Dedifferentiated amniotic fluid mesenchymal stem cell (primary cell): ENCODE results near the gene NXNL2.

Experiments
- DNase-seq: peaks from one replicate; pipeline ENCODE4 v3.0.0-alpha.2; 2016; ENCODE audit errors: extremely low spot score

The NXNL2 gene

DNA sequence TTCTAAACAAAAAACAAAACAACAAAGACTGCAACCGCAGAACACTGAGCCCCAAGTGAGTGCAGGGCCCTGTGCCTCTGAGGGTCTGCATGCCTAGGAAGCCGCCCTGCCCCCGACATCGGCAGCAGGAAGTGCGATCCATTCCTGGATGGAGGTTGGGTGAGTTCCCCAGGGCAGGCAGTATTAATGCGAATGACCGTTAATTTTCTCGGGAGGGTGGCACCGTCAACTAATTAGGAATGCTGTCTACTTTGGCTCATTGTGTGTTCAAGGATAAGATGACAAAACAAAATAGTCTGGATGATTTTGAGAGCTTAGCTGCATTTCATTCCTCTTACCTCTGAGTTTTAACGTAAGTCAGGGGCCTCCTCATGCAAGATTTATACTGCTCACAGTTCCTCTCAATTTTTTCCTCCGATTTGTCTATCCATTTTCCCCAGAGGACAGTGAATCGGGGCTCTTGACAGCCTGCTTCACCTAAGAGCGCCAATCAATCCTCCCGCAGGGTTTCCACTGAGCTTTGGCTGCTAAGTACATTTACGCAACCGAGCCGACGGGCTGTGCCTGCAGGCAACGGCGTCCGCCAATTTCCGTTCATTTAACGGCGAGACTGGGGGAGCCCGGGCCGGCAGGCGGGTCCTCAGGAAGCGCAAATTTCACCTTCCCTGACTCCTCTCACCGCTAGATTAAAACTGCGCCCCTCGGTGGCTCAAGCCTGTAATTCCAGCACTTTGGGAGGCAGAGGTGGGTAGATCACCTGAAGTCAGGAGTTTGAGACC lies 2.9 kb upstream of the NXNL2 start:
- DNase-seq: no peak

DNA sequence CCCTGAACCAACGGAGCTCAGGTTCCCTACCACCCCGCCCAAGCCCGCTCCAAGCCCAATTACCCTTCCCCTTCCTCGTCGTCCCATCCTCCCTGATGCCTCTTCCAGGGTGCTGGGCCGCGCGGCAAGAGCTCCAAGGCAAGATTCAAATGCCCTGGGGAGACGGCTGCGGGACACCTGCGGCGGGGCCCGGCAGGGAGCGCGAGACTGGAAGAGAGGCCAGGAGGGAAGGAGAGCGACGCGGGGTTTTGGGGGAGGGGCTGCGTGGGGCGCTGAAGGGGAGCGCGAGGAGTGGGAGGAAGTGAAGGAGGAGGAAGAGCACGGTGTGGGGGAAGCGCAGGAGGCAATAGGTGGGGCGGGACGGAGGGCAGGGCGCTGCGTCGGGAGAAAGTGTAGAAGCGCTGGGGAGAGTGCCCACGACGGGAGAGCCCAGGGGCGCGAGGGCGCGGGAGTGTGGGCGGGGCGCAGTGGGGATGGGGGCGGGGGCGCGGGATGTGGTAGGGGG lies 975 bp upstream of the NXNL2 start:
- no peak for DNase-seq

DNA sequence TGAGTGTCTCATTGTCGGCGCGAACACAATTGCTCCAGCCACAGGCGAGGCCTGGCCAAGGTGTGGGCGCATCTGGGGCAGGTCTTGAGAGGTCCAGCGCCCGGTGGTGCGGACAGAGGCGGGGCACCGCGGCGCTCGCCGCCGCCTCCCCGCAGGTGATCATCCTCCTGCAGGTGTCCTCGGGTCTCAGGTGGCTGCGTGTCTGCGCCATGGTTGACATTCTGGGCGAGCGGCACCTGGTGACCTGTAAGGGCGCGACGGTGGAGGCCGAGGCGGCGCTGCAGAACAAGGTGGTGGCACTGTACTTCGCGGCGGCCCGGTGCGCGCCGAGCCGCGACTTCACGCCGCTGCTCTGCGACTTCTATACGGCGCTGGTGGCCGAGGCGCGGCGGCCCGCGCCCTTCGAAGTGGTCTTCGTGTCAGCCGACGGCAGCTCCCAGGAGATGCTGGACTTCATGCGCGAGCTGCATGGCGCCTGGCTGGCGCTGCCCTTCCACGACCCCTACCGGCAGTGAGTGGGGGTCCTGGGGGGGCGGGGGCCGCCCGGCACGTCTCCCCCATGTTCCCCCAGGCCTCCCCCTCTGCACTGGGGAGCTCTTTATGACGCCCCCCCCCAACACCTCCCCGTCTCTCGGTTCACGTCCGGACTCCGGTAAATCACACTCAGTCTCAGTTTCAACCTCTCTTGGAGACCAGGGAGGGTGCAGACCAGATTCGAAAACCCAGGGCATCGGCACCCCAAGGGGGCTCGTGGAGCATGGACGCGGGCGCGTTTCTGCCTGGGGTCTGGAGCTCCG lies 446 bp downstream of the NXNL2 start:
- no peak for DNase-seq

DNA sequence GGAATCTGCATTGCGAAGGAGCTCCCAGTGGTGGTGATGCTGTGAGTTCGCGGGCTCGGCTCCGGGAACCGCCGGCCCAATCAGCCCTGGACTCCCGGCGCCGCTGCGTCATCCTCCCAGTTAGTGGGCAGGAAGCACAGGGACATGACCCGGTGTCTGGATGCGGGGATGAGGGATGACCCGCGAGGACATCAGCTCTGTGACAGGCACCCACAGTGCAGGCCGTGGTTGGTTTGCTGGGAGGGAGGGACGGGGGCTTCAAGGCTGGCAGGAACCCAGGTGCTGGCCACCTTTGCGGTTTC lies 996 bp downstream of the NXNL2 start:
- no peak for DNase-seq

DNA sequence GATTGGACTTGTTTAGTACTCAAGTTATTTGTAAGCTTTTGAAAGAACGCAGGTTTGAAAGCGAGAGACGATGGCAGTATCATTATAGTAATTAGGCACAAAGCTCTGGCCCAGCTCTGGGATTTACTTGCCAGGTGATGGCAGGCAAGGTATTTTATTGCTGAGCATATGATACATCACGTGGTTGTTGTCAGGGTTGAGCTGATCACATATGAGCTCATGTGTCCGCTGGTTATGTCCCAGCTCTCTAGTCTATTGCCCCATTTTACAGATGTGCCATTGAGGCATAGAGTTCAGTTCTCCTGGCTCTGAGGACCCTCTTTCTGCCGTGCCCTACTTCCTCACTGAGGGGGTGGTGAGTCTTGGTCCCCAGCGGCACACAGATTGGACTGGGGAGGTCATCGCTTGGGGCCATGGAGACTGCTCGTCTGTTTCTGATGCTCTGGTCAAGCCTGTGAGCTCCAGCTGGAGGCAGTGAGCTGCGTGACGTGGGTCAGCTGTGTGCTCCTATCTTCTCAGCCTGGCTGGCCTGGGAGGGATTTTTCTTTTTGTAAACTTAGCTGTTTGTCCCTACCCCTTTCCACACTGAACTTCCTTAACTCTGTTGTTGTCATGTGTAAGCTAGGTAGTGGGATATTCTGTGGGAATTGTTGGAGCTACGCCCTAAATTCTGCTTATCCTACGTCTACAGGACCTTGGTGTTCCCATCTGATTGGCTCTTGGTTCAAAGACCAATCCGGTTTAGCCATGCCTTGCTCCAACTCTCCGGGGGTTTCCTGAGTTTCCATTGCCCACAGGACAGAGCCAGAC lies 2.2 kb downstream of the NXNL2 start:
- DNase-seq: no peak

DNA sequence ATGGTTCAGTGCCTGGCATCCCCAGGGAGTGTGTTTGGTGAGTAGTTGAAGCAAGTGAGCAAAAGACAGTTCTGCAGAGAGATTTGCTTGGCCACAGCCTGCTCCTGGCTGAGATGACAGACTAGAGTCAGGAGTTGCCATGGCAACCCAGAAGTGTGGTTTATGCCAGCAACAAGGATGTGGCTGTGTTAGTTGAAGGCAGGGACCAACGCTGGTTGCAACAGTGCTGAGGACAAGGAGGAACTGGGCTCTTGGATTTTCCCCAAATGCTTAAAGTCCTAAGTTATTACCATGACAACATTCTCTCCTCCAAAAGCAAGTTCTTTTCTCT lies 2.7 kb downstream of the NXNL2 start:
- DNase-seq: peak; percentile 85

DNA sequence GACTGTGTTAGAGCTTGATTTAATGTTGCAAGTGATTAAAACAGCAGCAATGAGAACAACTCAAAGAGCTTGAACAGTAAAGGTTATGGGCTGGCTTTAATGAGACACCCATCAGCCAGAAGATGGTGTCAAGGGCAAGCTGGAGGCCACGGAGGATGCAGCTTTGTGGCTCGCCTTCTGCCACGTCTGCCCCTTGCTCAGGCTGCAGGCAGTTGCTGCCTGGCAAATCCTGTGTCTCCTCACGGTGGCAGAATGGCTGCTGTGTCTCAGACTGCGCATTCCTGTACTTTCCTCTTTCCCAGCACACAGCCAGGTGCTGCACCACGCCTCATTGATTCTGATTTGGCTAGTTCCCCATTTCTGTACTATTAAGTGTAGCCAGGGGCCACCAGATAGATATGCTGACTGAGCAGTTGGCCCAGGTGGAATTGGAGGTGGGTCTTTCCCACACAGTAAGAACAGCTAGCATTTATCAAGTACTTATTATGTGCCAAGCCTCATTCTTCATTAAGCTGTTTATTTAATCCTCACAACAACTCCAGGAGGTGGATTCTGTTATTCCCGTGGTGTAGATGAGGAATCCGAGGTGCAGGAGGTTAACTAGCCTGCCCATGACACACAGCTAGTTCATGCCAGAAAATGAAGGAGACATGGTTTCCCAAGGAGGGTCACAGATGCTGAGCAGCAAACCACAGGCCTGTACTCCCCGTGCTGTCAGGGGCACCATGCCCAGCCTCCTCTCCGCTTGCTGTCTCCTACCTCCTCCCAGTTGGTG lies 3.5 kb downstream of the NXNL2 start:
- no peak for DNase-seq

DNA sequence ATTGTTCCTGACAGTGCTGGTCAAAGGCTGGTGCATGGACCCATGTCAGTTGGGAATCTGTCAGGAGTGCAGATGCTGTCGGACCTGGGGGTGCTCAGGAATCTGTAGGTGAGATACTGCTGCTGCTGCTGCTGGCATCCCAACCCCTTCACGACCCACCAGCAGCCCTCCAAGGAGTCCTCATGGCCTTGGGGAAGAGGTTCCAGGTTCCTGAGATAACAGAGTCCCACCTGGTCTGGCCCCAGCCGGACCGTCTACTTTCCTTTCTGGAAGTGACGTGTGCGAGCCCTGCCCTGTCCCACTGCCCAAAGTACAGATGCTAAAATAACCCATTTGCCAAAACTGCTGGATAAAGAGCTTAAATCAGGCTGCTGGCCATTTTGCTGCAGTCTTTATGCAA lies 4.3 kb downstream of the NXNL2 start:
- no peak for DNase-seq

DNA sequence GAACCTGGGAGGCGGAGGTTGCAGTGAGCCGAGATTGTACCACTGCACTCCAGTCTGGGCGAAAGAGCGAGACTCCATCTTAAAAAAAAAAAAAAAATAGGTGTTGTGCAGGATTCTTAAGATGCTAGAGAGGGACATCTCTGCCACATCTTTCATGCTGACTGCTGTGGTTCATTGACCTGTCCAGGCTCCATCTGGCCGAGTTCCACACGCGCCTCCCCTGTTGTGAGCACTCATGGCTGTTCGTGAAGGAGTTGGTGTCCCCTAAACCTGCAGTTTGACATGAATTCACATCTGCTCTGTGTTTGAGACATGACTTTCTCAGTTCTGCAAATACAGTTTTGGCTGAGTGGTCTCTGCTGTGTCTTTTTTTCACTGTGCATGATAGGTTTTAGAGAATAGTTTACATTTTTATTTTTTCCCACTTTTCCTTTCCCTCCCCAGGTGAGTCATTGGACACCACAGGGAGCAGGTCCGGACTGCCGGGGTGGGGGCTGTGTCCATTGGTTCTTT lies 5.3 kb downstream of the NXNL2 start:
- DNase-seq: no peak

DNA sequence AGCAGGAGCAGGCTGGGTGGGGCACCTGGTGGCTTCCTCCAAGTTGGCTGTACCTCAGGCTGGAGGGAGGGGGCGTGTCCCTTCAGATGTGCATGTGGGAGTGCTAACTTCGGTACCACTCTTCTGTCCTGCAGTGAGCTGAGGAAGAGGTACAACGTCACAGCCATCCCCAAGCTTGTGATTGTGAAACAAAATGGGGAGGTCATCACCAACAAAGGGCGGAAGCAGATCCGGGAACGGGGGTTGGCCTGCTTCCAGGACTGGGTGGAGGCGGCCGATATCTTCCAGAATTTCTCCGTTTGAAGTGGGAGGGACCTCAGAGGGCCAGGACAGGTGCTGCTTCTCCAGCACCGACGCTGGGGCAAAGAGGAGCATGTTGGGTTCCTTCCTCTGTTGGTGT lies 9.3 kb downstream of the NXNL2 start:
- DNase-seq: no peak

DNA sequence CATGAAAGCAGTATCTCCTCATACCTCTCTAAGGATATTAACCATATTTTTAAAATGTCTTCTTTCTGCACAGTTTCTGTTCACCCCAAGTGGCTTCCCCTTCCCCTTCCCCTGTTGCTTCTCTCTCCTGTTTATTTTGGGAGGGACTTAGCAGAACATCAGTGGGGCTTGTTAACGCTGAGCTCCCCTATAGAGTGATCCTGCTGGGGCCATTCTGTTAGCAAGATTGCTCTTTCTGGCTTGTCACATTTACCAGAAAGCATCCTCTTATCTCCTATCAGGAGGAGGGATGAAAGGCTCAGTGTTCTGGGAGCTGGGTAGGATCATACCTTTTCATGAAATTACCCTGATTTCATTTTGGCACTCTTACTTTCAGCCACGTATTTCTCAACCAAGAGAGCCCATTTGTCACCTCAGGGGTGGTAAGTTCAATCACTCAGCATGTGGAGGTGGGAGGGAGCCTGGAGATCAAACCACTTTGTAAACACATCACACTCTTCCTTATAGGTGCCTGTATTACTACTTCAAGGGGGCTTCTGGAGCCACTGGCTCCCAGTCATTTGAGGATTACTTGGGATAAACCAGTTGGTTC lies 16.7 kb downstream of the NXNL2 start:
- no peak for DNase-seq

DNA sequence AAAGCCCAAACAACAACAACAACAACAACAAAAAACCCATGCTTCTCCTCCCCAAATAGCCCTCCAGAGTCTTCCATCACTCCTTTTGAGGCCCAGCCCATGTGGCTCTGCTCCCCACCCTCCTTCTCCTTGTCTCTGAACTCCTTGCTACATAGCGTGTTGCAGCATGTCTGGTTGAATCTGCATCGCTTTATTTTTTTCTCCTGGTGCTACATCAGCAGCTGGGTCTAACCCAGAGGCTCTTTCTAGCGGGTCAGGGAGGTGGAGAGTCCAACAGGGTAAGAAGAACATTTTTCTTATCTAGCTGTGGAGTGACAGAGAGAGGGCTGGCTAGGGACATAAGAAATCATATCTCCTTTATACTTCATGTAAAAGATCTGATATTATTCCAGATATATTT lies 18.4 kb downstream of the NXNL2 start:
- no peak for DNase-seq

DNA sequence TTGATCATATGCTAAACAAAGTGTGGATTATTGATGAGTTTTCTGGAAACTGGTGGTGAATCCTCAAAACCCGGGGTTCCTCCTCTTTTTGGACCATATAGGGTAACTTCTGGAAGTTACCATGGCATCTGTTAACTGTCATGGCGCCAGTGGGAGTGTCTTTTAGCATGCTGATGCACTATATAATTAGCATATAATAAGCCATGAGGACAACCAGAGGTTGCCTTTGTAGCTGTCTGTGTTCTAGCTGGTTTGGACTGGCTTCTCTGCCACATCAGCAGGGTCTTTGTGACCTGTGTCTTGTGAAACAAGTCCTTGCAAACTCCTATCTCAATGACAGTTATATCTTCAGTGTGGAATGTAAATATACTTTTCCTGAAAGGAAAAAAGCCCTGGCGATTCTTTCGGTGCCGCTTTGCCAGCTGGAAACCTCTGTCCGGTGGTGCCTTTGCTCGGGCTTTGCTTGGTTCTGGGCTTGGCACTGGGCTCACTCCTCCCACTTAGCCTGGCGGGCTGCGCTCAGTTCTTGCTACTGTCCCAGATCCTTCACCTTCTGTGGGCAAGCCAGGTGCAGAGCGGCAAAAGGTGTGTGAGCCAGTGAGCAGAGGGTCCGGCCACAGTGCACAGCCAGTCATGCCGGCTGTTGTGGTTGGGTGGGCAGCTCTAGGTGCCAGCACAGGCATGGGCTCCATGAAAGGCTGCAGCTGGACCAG lies 20.4 kb downstream of the NXNL2 start:
- DNase-seq: no peak

DNA sequence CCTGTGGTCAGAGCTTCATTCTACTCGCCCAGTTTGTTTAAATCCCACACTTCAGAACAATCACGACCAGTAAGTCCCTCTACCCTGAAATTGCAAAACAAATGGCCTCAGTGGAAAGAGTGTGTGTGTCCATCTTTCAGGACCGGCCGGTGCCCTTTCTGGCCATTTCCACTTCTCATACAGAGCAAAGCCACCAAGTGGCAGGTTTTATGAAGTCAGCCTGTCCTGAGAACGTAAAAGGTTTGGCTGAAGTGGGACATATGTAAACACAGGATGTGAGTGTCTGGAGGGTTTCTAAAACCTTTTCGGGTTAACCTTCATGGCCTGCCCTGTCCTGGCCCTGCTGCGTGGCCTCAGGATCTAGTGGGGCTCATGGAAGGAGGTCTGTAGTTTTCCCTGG lies 24.7 kb downstream of the NXNL2 start:
- DNase-seq: no peak

DNA sequence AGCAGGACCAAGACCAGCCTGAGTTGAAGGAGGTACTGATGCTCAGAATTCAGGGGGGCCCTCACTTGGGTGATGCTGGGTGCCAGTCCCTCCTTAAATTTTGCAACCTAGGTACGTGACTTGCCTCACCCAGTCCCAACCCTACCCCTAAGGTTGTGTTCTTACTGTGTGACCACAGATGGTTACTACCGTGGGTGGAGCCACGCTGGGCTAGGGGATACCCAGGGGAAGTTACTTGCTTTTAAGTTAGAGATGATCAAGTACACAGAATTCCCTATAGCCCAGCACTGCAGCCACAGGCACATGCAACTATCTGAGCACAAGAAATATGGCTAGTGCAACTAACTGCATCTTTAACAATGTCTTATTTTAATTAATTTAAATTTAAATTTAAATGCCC lies 32.9 kb downstream of the NXNL2 start:
- no peak for DNase-seq

DNA sequence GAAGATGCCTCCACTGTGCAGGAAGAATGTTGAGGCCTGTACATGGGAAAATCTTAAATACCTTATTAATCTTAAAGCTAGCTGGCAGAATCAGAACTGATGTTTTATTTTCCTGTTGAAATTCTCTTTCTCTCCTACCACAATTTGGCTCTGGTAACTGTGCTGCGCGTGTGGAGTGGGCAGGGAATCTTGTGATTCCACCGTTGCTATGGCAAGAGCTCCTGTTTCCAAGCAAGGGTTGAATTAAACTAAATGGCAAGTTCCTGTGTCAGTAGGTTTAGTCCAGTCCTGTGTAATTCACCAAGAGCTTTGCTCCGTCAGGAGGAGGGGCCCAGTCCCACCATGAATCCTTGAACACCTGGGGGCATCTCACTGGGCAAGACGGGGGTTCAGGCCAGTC lies 36.4 kb downstream of the NXNL2 start:
- no peak for DNase-seq

DNA sequence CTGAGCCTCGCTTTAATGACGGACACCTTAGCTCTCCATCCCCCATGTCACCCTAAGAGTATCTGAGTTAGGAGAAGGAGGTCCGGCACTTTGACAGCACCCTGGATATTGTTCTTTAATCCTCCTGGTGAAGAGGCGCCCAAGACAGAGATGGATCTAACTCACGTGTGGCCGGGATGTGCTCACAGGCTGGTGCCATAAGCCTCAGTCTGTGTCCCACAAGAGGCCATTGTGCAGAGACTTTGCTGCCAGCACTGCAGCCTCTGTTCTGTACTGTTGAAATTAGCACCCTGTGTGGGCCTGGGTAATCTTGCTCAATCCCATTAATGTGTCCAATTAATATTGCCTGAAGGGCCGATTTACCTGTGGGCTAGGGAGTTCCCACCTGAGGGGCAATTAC lies 37.7 kb downstream of the NXNL2 start:
- DNase-seq: no peak

DNA sequence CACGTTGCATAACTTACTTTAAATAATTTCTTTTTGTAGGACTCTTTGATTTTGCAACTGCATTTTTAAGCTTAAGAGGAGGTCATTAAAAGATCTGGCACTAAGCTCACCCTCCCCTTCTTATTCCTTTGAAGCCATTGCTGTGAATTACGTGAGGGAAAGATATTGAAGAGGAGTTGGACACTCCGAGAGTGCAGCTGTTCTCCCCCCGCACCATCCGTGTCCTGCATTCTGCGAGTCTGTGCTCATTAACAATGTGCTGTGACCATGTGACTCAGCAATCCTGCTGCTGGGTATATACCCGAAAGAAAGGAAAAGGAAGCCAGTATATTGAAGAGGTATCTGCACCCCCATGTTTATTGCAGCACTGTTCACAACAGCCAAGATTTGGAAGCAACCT lies 40.0 kb downstream of the NXNL2 start:
- DNase-seq: no peak

DNA sequence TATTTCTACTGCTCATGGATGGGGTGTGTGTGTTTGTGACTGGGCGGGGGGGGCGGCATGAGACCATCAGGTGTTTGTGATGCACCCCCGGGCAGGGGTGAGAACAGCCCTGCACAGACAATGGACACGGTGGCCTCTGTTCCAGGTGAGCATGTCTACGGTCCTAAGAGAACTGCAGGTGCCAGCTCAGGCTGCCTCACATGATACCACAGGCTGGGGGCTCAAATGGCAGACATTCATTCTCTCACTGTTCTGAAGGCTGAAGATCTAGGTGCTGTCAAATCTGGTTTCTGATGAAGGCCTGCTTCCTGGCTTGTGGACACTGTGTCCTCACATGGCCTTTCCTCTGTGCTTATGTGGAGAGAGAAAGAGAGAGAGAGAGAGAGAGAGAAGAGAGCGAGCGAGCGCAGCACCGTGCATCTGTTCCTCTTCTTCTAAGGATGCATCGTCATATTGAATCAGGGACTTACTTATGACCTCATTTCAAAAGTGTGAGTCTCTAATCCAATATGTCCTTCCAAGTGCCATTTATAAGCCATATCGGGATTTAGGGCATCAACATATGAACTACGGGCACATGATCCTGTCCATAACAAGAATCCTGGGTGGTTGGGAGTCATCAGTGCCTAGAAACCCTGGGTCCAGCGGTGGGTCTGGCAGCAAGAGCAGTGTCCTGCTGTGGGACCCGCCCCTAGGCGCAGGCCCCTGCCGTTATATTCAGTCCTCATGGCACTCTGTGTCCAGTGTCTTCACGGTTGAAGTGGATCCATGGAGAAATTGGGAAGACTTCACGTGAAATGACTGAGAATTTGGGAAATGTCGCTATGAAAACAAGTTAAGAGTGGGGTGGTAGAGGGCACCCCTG lies 42.5 kb downstream of the NXNL2 start:
- no peak for DNase-seq
